ENCODE measurements around the gene FLAD1. TPM values are rescaled to one million over a fixed set of nuclear protein-coding genes. Genes with fewer than 3 reads are reported as not detected.

Gene FLAD1
- total and polyA plus RNA-seq, 5 experiments from 2014 or later = 30.9 to 46.8 (median 41.8) TPM

- no peak for ATAC-seq
- peaks cover 0 to 27% (median 8%) of the 10 kb centered on the region in 3 donors for H3K36me3 Mint-ChIP-seq
- peak overlapping the region; percentile 95 to 100 (median 98) for H3K4me3 Mint-ChIP-seq
- peak in 1 of 10 donors; percentile 22 for DNase-seq
- peaks cover 40 to 82% (median 65%) of the 10 kb centered on the region in 4 donors for H3K4me1 Mint-ChIP-seq
- no peaks in the 10 kb centered on the region for H3K27me3 Mint-ChIP-seq
- no peaks in the 10 kb centered on the region for H3K9me3 Mint-ChIP-seq
- peak overlapping the region; percentile 97 to 100 (median 100) for H3K27ac Mint-ChIP-seq
- POLR2A ChIA-PET = interaction anchor here (0.7 to 7.9 kb wide), 12 partner anchors 17 to 346 kb away, joined by 3 to 87 read pairs (median 8); partner anchors contain the start of genes ADAM15, ADAR, CKS1B and FLAD1
These were observed 28.6 kb upstream of the FLAD1 start for GRCh38 chr1:154954541-154954940.

GRCh38 chr1:154955039-154955717, 28.0 kb upstream of the FLAD1 start:
- Mint-ChIP-seq H3K4me1 (peaks cover 40 to 86% (median 67%) of the 10 kb centered on the region in 4 donors), H3K27ac (peak overlapping the region; percentile 97 to 100 (median 100)), H3K27me3 (no peaks in the 10 kb centered on the region), H3K9me3 (no peaks in the 10 kb centered on the region), H3K36me3 (peaks cover 0 to 26% (median 8%) of the 10 kb centered on the region in 3 donors), H3K4me3 (peak overlapping the region; percentile 95 to 100 (median 98))
- ATAC-seq (peak; percentile 80 to 83), DNase-seq (peak; percentile 75 to 99 (median 94))
- POLR2A ChIA-PET = interaction anchor here (0.7 to 7.9 kb wide), 21 partner anchors 12 to 964 kb away, joined by 3 to 87 read pairs (median 4); partner anchors contain the start of genes ADAM15, ADAR, CKS1B and EFNA4

GRCh38 chr1:154955718-154956543, 27.2 kb upstream of the FLAD1 start, which contains the start of gene PBXIP1:
TSS of gene PBXIP1 (minus strand) at chr1:154956099. CDS start at chr1:154953721, 2,378 bp downstream.
- Mint-ChIP-seq H3K4me3 (peak within 1 kb of the TSS; percentile 95 to 100 (median 98)), H3K27me3 (no peaks in the 10 kb centered on the region), H3K27ac (peak within 1 kb of the TSS; percentile 97 to 100 (median 100)), H3K9me3 (no peaks in the 10 kb centered on the region), H3K4me1 (peaks cover 39 to 86% (median 67%) of the 10 kb centered on the region in 4 donors), H3K36me3 (peaks cover 0 to 19% (median 3%) of the 10 kb centered on the region in 3 donors)
- POLR2A ChIA-PET = interaction anchor here (0.6 to 7.9 kb wide), 21 partner anchors 11 to 965 kb away, joined by 3 to 87 read pairs (median 5); partner anchors contain the start of genes ADAM15, CKS1B, EFNA4 and FLAD1
- peak; percentile 49 to 96 (median 88) for DNase-seq
- ATAC-seq = peak; percentile 41 to 50

- POLR2A ChIA-PET = interaction anchor here (0.7 to 7.9 kb wide), 14 partner anchors 10 to 966 kb away, joined by 3 to 87 read pairs (median 8); partner anchors contain the start of genes ADAM15, CKS1B, EFNA4 and FLAD1
- Mint-ChIP-seq H3K4me3 (peak overlapping the region; percentile 95 to 100 (median 98)), H3K27me3 (no peaks in the 10 kb centered on the region), H3K4me1 (peaks cover 39 to 83% (median 67%) of the 10 kb centered on the region in 4 donors), H3K27ac (peak overlapping the region; percentile 97 to 100 (median 100)), H3K36me3 (peaks cover 0 to 14% (median 3%) of the 10 kb centered on the region in 3 donors), H3K9me3 (no peaks in the 10 kb centered on the region)
- ATAC-seq (no peak), DNase-seq (no peak)
These were observed 26.6 kb upstream of the FLAD1 start for GRCh38 chr1:154956544-154956941.

GRCh38 chr1:154957091-154957657, 26.0 kb upstream of the FLAD1 start:
- Mint-ChIP-seq H3K27ac (peak overlapping the region; percentile 53 to 100 (median 99)), H3K27me3 (no peaks in the 10 kb centered on the region), H3K4me3 (peak overlapping the region in 7 of 10 donors; percentile 20 to 62 (median 36)), H3K36me3 (peaks cover 0 to 14% (median 3%) of the 10 kb centered on the region in 3 donors), H3K4me1 (peaks cover 35 to 78% (median 62%) of the 10 kb centered on the region in 4 donors), H3K9me3 (no peaks in the 10 kb centered on the region)
- POLR2A ChIA-PET = interaction anchor here (0.7 to 7.9 kb wide), 7 partner anchors 10 to 59 kb away, joined by 3 to 87 read pairs (median 25); partner anchors contain the start of genes CKS1B, PMVK and SHC1
- ATAC-seq (no peak), DNase-seq (no peak)

- no peak for ATAC-seq
- Mint-ChIP-seq H3K4me1 (peaks cover 28 to 77% (median 62%) of the 10 kb centered on the region in 4 donors), H3K9me3 (no peaks in the 10 kb centered on the region), H3K36me3 (peaks cover 0 to 14% (median 3%) of the 10 kb centered on the region in 3 donors), H3K27me3 (no peaks in the 10 kb centered on the region), H3K4me3 (peak overlapping the region in 2 of 10 donors; percentile 2 to 4), H3K27ac (peak overlapping the region in 9 of 10 donors; percentile 18 to 100 (median 72))
- POLR2A ChIA-PET = interaction anchor here (3.1 to 7.4 kb wide), 3 partner anchors 14 to 53 kb away, joined by 10 to 85 read pairs (median 67); partner anchors contain the start of genes CKS1B and SHC1
- DNase-seq = no peak
These were observed 25.1 kb upstream of the FLAD1 start for GRCh38 chr1:154958036-154958435.

- Mint-ChIP-seq H3K4me3 (peak overlapping the region in 6 of 10 donors; percentile 4 to 84 (median 18)), H3K27ac (peak overlapping the region; percentile 20 to 100 (median 64)), H3K4me1 (peaks cover 27 to 77% (median 60%) of the 10 kb centered on the region in 4 donors), H3K27me3 (no peaks in the 10 kb centered on the region), H3K9me3 (no peaks in the 10 kb centered on the region), H3K36me3 (peaks cover 0 to 21% (median 3%) of the 10 kb centered on the region in 3 donors)
- POLR2A ChIA-PET = interaction anchor here (1.3 to 6.6 kb wide), 3 partner anchors 14 to 60 kb away, joined by 3 to 67 read pairs (median 10); partner anchors contain the start of genes CKS1B and SHC1
- no peak for DNase-seq
- ATAC-seq = no peak
These were observed 24.3 kb upstream of the FLAD1 start for GRCh38 chr1:154958681-154959425.

- DNase-seq (no peak), ATAC-seq (no peak)
- Mint-ChIP-seq H3K36me3 (peaks cover 0 to 25% (median 3%) of the 10 kb centered on the region in 3 donors), H3K4me3 (peak overlapping the region in 9 of 10 donors; percentile 20 to 88 (median 45)), H3K9me3 (no peaks in the 10 kb centered on the region), H3K27ac (peak overlapping the region in 6 of 10 donors; percentile 22 to 98 (median 60)), H3K4me1 (peaks cover 25 to 75% (median 58%) of the 10 kb centered on the region in 4 donors), H3K27me3 (no peaks in the 10 kb centered on the region)
- POLR2A ChIA-PET = interaction anchor here (0.6 to 6.6 kb wide), 4 partner anchors 14 to 280 kb away, joined by 3 to 67 read pairs (median 4); partner anchors contain the start of genes CKS1B and SHC1
These were observed 23.7 kb upstream of the FLAD1 start for GRCh38 chr1:154959426-154959780.

GRCh38 chr1:154960446-154961136, 22.6 kb upstream of the FLAD1 start:
- peaks cover 23 to 63% (median 54%) of the 10 kb centered on the region in 4 donors for H3K4me1 Mint-ChIP-seq
- ATAC-seq (no peak), DNase-seq (peak in 1 of 10 donors; percentile 13)
- H3K27ac Mint-ChIP-seq = peak overlapping the region; percentile 92 to 99 (median 97)
- no peaks in the 10 kb centered on the region for H3K27me3 Mint-ChIP-seq
- H3K4me3 Mint-ChIP-seq = peak overlapping the region; percentile 84 to 98 (median 96)
- peaks cover 0 to 36% (median 3%) of the 10 kb centered on the region in 3 donors for H3K36me3 Mint-ChIP-seq
- no peaks in the 10 kb centered on the region for H3K9me3 Mint-ChIP-seq
- POLR2A ChIA-PET = interaction anchor here (0.5 to 6.6 kb wide), 25 partner anchors 8 to 317 kb away, joined by 3 to 67 read pairs (median 6); partner anchors contain the start of genes ADAM15, CKS1B, FLAD1 and PMVK

Data from naive thymus-derived CD8-positive, alpha-beta T cell (primary cell).